Ascending aorta (tissue), 2 donors: Measurements from ENCODE around the gene EZH2. TPM values are rescaled to one million over a fixed set of nuclear protein-coding genes. Genes with fewer than 3 reads are reported as not detected.

Experiments used
- DNase-seq, 2 donors: peaks; one replicate each; pipeline ENCODE4 v3.0.0-alpha.2; 2019; ENCODE audit warnings: low spot score in 2 of 2
- H3K27ac ChIP-seq, 2 donors: fragments of 200-600 bp; sonication (generic); one replicate each; pipeline ENCODE4 v1.5.1; 2016 to 2017; ENCODE audit warnings: mild to moderate bottlenecking in 1 of 2
- H3K27me3 ChIP-seq: fragments of 200-600 bp; sonication (generic); one replicate; pipeline ENCODE4 v1.5.1; 2017
- H3K36me3 ChIP-seq, 2 donors: fragments of 200-600 bp; sonication (generic); one replicate each; pipeline ENCODE4 v1.5.1; 2016
- H3K4me1 ChIP-seq, 2 donors: fragments of 200-600 bp; sonication (generic); one replicate each; pipeline ENCODE4 v1.5.1; 2016 to 2017; ENCODE audit warnings: mild to moderate bottlenecking in 1 of 2
- H3K4me3 ChIP-seq, 2 donors: fragments of 200-600 bp; sonication (generic); one replicate each; pipeline ENCODE4 v1.5.1; 2016 to 2017; ENCODE audit warnings: mild to moderate bottlenecking in 1 of 2
- H3K9me3 ChIP-seq, 2 donors: fragments of 200-600 bp; sonication (generic); one replicate each; pipeline ENCODE4 v1.5.1; 2016
- intact Hi-C: fragments of 100-400 bp; cut with DNase I; formaldehyde crosslinking; loops from one replicate; pipeline ENCODE4 v1.15.1; 2023
- total RNA-seq: library from RNA; depleted of rRNA; stranded (reverse); fragments of >200 nt; gene quantifications from one replicate; pipeline ENCODE4 v1.1.0, GENCODE V29; 2016
- TF ChIP-seq, protein P1 (sequence below), 3 experiments: fragments of 200-600 bp in 2 of 3; fragments of 450-650 bp in 1 of 3; sonication (generic) in 2 of 3; IDR thresholded peaks; one replicate each; pipeline ENCODE4 v1.5.1; 2016 to 2019; ENCODE audit warnings: antibody characterized with exemption in 3 of 3, mild to moderate bottlenecking in 1 of 3, moderate library complexity in 1 of 3

The EZH2 gene
- total RNA-seq, 1 donor from 2014 or later = not detected

DNA sequence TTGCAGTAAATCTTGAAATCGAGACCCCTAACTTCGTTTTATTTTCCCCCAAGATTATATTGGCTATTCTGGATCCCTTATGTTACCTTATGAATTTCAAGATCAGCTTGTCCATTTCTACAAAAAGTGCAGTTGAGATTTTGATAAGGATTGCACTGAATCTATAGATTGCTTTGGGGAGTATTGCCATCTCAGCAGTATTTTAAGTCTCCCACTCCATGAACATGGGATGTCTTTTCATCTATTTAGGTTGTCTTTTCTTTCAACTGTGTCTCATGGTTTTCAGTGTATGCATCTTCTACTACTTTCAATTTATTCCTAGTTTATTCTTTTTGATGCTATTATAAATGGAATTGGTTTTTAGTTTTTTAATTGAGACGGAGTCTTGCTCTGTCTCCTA lies 89.6 kb downstream of the EZH2 start:
- intact Hi-C loops = no loop called here
- TF ChIP-seq, protein P1, sequence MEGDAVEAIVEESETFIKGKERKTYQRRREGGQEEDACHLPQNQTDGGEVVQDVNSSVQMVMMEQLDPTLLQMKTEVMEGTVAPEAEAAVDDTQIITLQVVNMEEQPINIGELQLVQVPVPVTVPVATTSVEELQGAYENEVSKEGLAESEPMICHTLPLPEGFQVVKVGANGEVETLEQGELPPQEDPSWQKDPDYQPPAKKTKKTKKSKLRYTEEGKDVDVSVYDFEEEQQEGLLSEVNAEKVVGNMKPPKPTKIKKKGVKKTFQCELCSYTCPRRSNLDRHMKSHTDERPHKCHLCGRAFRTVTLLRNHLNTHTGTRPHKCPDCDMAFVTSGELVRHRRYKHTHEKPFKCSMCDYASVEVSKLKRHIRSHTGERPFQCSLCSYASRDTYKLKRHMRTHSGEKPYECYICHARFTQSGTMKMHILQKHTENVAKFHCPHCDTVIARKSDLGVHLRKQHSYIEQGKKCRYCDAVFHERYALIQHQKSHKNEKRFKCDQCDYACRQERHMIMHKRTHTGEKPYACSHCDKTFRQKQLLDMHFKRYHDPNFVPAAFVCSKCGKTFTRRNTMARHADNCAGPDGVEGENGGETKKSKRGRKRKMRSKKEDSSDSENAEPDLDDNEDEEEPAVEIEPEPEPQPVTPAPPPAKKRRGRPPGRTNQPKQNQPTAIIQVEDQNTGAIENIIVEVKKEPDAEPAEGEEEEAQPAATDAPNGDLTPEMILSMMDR (IDR thresholded peaks at IDR 0.05) = no peak
- peaks cover 72 to 94% of the 10 kb centered on the region in 2 donors for H3K36me3 ChIP-seq

DNA sequence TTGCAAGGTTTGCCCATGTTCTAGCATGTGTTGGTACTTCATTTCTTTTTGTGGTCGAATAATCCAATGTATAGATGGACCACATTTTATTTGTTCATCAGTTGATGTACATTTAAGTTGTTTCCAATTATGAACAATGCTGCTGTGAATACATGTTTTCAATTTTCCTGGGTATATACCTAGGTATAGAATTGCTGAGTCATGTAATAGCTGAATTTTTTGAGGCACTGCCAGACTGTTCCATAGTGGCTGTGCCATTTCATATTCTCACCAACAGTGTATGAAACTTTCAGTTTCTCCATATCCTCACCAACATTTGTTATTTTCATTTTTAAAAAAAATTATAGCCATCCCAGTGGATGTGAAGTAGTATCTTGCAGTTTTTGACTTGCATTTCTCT lies 90.5 kb downstream of the EZH2 start:
- Histone ChIP-seq H3K4me1 (no peaks in the 10 kb centered on the region), H3K36me3 (peaks cover 73 to 94% of the 10 kb centered on the region in 2 donors), H3K27ac (no peak overlapping the region), H3K9me3 (peaks cover 0 to 7% of the 10 kb centered on the region in 2 donors), H3K27me3 (no peaks in the 10 kb centered on the region), H3K4me3 (no peak overlapping the region)
- TF ChIP-seq, protein P1 (IDR thresholded peaks at IDR 0.05) = no peak
- intact Hi-C loops = no loop called here
- DNase-seq = no peak

More for the DNA sequence above, 89.6 kb downstream of the EZH2 start:
- DNase-seq = no peak
- no peak overlapping the region for H3K27ac ChIP-seq
- no peaks in the 10 kb centered on the region for H3K4me1 ChIP-seq
- no peaks in the 10 kb centered on the region for H3K27me3 ChIP-seq
- peaks cover 0 to 7% of the 10 kb centered on the region in 2 donors for H3K9me3 ChIP-seq
- H3K4me3 ChIP-seq = no peak overlapping the region

- intact Hi-C loops = no loop called here
- H3K27ac ChIP-seq = no peak overlapping the region
- DNase-seq = no peak
- H3K27me3 ChIP-seq = no peaks in the 10 kb centered on the region
- TF ChIP-seq, protein P1 (IDR thresholded peaks at IDR 0.05) = no peak
- H3K36me3 ChIP-seq = peaks cover 81 to 96% of the 10 kb centered on the region in 2 donors
- H3K4me1 ChIP-seq = no peaks in the 10 kb centered on the region
- H3K4me3 ChIP-seq = no peak overlapping the region
- peaks cover 0 to 7% of the 10 kb centered on the region in 2 donors for H3K9me3 ChIP-seq
Measured at GRCh38 chr7:148791546-148791945, 92.5 kb downstream of the EZH2 start.

DNA sequence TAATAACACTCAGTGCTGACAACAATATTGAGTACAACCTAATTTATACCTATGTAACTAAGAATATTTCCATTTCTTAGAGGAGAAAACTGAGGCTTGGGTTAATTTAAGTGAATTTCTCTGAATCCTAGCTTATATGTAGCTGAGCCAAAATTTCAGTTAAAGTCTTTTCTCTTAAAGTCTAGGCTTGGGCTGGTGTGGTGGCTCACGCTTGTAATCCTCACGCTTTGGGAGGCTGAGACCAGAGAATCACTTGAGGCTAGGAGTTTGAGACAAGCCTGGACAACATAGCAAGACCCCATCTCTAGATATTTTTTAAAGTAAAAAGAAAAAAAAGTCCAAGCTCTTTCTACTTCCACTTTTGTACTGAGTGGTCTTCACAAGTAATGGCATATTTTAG lies 93.2 kb downstream of the EZH2 start:
- intact Hi-C loops = no loop called here

DNA sequence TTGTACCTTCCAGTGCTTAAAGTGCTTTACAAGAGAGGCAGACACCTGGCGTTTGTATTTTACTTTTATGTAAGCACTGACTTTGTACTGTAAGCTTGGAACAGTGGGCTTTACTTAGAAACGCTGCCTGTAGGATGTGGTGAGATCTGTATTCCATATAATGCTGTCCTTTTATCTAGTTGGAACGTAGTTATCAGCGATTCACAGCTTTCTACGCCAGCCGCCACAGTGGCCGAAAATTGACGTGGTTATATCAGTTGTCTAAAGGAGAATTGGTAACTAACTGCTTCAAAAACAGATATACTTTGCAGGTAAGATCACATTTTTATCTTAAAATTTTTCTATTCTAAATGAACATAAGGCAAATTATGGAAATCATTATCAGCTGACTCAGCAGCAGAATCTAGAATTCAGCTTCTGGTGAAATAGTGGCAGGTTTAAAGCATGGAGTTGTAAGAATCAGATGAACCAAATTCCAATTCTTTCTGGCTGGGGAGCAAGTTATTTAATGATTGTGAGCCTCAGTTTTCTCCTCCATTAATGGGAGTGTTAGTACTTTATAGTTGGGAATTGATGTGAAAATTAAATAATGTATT lies 93.9 kb downstream of the EZH2 start:
- intact Hi-C loops = no loop called here

More for the DNA sequence above, 93.2 kb downstream of the EZH2 start:
- Histone ChIP-seq H3K9me3 (peaks cover 0 to 7% of the 10 kb centered on the region in 2 donors), H3K4me3 (no peak overlapping the region), H3K27ac (no peak overlapping the region), H3K4me1 (no peaks in the 10 kb centered on the region), H3K36me3 (peaks cover 84 to 96% of the 10 kb centered on the region in 2 donors), H3K27me3 (no peaks in the 10 kb centered on the region)
- TF ChIP-seq, protein P1 (IDR thresholded peaks at IDR 0.05) = no peak
- DNase-seq = no peak

More for the DNA sequence above, 93.9 kb downstream of the EZH2 start:
- no peak overlapping the region for H3K4me3 ChIP-seq
- TF ChIP-seq, protein P1 (IDR thresholded peaks at IDR 0.05) = no peak
- H3K4me1 ChIP-seq = no peaks in the 10 kb centered on the region
- peaks cover 0 to 7% of the 10 kb centered on the region in 2 donors for H3K9me3 ChIP-seq
- no peak overlapping the region for H3K27ac ChIP-seq
- no peak for DNase-seq
- no peaks in the 10 kb centered on the region for H3K27me3 ChIP-seq
- H3K36me3 ChIP-seq = peaks cover 83 to 95% of the 10 kb centered on the region in 2 donors
